A673 (cell line): ENCODE data around the gene NES.

Experiments
- EZH2 ChIP-seq: fragments of 200-600 bp; sonication (generic); IDR thresholded peaks from 2 replicates; pipeline ENCODE4 v1.6.1; 2017; ENCODE audit warnings: borderline replicate concordance, low read depth, mild to moderate bottlenecking, mixed read lengths, antibody characterized with exemption, low read length; ENCODE audit not compliant: poor library complexity, severe bottlenecking
- TF ChIP-seq, protein P1 (sequence below): fragments of 300-800, 200-600 bp; sonication (generic); conservative IDR thresholded peaks from 2 replicates; pipeline ENCODE4 v1.5.1; 2017; ENCODE audit warnings: low read depth, mild to moderate bottlenecking, antibody characterized with exemption, low read length, moderate library complexity, mixed read lengths

DNA sequence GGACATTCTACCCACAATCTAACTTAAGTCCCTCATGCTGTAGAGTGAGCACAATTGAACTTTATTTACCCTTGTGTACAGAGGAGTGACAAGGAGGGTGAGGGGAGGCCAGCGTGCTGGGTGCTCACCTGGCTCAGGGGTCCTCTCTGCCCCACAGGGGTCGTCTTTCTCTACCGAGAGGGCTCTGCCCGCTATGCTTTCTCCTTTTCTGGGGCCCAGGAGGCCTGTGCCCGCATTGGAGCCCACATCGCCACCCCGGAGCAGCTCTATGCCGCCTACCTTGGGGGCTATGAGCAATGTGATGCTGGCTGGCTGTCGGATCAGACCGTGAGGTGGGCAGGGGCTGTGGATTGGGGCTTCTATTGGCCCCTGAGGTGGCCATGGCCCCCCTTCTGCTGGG lies 29.9 kb downstream of the NES start:
- TF ChIP-seq, protein P1, sequence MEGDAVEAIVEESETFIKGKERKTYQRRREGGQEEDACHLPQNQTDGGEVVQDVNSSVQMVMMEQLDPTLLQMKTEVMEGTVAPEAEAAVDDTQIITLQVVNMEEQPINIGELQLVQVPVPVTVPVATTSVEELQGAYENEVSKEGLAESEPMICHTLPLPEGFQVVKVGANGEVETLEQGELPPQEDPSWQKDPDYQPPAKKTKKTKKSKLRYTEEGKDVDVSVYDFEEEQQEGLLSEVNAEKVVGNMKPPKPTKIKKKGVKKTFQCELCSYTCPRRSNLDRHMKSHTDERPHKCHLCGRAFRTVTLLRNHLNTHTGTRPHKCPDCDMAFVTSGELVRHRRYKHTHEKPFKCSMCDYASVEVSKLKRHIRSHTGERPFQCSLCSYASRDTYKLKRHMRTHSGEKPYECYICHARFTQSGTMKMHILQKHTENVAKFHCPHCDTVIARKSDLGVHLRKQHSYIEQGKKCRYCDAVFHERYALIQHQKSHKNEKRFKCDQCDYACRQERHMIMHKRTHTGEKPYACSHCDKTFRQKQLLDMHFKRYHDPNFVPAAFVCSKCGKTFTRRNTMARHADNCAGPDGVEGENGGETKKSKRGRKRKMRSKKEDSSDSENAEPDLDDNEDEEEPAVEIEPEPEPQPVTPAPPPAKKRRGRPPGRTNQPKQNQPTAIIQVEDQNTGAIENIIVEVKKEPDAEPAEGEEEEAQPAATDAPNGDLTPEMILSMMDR = no peak
- no peak for TF ChIP-seq EZH2
